ENCODE measurements around the gene PPP6R1. TPM values are rescaled to one million over a fixed set of nuclear protein-coding genes. Genes with fewer than 3 reads are reported as not detected.

PPP6R1 gene
- total and polyA plus RNA-seq, 12 donors: 28.9 to 116 (median 74.9) TPM

DNA sequence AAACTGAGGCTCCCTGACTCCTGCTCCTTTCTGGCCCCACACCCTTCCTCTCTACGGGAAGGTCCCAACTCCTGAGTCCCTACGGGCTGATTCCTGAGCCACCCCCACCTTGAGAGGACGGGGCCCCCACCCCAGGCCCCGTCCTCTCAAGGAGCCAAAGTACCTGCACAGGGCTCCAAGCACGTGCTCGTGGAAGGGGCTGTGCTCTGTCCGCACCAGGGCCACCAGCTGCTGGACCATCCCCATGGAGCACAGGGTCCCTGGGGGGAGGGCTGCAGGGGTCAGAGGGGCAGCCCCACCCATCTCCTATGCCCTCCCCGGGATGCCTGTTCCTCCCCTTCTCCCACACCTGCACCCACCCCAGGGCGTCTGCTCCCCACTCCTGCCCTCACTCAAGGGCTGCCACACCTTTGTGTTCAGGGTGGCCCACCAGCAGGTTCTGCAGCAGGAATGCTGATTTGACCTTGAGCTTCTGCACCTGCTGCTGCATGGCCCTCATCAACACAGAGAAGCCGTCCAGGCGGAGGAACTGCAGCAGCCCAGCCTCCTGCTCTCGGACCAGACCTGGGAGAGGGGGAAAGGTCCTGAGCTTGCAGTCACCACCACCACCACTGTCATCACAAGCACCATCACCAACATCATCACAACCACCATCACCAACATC lies 7.0 kb upstream of the PPP6R1 start:
- 95 to 97% (median 96%) methylated on average over 3 to 12 of the region's 12 CpGs for WGBS, 4 donors
- TF ChIP-seq POLR2A (IDR thresholded peaks at IDR 0.05): no peak
- TF ChIP-seq, protein P1, sequence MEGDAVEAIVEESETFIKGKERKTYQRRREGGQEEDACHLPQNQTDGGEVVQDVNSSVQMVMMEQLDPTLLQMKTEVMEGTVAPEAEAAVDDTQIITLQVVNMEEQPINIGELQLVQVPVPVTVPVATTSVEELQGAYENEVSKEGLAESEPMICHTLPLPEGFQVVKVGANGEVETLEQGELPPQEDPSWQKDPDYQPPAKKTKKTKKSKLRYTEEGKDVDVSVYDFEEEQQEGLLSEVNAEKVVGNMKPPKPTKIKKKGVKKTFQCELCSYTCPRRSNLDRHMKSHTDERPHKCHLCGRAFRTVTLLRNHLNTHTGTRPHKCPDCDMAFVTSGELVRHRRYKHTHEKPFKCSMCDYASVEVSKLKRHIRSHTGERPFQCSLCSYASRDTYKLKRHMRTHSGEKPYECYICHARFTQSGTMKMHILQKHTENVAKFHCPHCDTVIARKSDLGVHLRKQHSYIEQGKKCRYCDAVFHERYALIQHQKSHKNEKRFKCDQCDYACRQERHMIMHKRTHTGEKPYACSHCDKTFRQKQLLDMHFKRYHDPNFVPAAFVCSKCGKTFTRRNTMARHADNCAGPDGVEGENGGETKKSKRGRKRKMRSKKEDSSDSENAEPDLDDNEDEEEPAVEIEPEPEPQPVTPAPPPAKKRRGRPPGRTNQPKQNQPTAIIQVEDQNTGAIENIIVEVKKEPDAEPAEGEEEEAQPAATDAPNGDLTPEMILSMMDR (IDR thresholded peaks at IDR 0.05): no peak
- DNase-seq: no peak
- Histone ChIP-seq H3K27me3 (no peaks in the 10 kb centered on the region), H3K36me3 (replicated peaks in 1 of 2) (no peaks in the 10 kb centered on the region), H3K4me1 (replicated peaks in 1 of 2) (no peaks in the 10 kb centered on the region), H3K9me3 (replicated peaks in 1 of 3) (no peaks in the 10 kb centered on the region), H3K27ac (no peak overlapping the region), H3K4me3 (no peak overlapping the region)
- intact Hi-C loops (cut with DNase I): no loop called here

DNA sequence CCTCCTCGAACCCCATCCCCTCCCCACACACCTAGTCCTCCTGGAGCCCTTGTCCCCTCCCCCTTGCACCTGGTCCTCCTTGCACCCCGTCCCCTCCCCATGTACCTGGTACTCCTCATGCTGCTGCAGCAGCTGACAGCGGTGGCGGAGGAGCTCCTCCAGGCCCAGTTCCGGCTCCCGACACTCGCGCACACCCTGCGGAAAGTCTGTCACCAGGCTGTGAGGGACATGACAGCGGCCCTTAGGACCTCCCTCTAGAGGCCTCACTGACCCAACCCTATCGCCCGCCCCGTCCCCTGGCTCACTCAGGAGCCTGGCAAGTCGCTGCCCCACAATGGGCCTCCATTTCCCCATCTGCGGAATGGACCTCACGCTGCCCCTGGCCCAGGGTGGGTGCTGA lies 6.4 kb upstream of the PPP6R1 start:
- no peak overlapping the region for H3K27ac ChIP-seq
- intact Hi-C loops (cut with DNase I): no loop called here
- no peak overlapping the region for H3K4me3 ChIP-seq
- no peaks in the 10 kb centered on the region for H3K36me3 ChIP-seq (replicated peaks in 1 of 2)
- TF ChIP-seq, protein P1 (IDR thresholded peaks at IDR 0.05): no peak
- no peak for TF ChIP-seq POLR2A (IDR thresholded peaks at IDR 0.05)
- peaks cover 0 to 1% of the 10 kb centered on the region in 2 donors for H3K4me1 ChIP-seq (replicated peaks in 1 of 2)
- H3K27me3 ChIP-seq: no peaks in the 10 kb centered on the region
- 89 to 95% (median 92%) methylated on average over 9 to 16 of the region's 16 CpGs for WGBS, 4 donors
- no peaks in the 10 kb centered on the region for H3K9me3 ChIP-seq (replicated peaks in 1 of 3)
- DNase-seq: no peak

DNA sequence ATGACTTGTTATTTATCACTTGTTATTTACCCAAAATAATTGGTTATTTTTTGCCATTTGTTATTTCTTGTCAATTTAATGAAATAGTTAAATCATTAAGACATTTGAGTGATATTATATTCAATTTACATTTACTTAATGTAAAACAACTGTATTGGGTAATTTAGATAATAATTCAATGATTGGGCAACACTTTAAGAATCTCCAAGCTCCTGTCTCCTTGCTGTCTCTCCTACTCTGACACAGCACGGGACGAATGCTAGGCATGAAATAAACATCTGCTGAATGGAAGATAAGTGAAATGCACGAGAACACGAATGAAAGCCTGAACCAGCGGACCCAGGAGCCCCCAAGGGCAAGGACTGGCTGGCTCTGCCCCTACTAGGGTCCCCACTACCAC lies 5.7 kb upstream of the PPP6R1 start:
- Histone ChIP-seq H3K27me3 (no peaks in the 10 kb centered on the region), H3K4me1 (replicated peaks in 1 of 2) (peaks cover 5 to 8% of the 10 kb centered on the region in 2 donors), H3K27ac (no peak overlapping the region), H3K9me3 (replicated peaks in 1 of 3) (no peaks in the 10 kb centered on the region), H3K4me3 (no peak overlapping the region), H3K36me3 (replicated peaks in 1 of 2) (no peaks in the 10 kb centered on the region)
- intact Hi-C loops (cut with DNase I): no loop called here
- TF ChIP-seq, protein P1 (IDR thresholded peaks at IDR 0.05): no peak
- TF ChIP-seq POLR2A (IDR thresholded peaks at IDR 0.05): no peak
- DNase-seq: no peak
- 73 to 94% (median 89%) methylated on average over 4 to 5 of the region's 5 CpGs for WGBS, 4 donors

DNA sequence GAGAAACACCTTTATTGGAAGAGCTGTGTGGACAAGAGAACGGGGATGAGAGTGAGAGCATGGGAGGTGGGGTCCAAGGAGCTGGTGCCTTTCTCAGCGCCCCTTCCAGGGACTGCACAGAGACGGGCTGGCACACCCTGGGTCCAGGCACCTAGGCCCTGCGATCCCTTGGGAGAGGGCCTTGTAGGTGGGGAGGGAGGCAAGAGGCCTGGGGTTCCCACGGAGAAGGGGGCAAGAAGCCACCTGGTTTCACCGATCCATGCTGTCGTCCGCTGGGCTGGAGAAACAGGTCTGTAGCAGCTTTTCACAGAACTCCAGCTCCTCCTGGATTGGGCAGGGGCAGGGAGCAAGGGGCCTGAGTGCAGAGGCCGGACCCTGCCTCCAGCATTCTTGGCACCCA lies 3.5 kb upstream of the PPP6R1 start:
- DNase-seq: no peak
- Histone ChIP-seq H3K27me3 (no peaks in the 10 kb centered on the region), H3K4me3 (no peak overlapping the region), H3K36me3 (replicated peaks in 1 of 2) (no peaks in the 10 kb centered on the region), H3K9me3 (replicated peaks in 1 of 3) (no peaks in the 10 kb centered on the region), H3K27ac (no peak overlapping the region), H3K4me1 (replicated peaks in 1 of 2) (peaks cover 8 to 13% of the 10 kb centered on the region in 2 donors)
- no peak for TF ChIP-seq POLR2A (IDR thresholded peaks at IDR 0.05)
- TF ChIP-seq, protein P1 (IDR thresholded peaks at IDR 0.05): no peak
- intact Hi-C loops (cut with DNase I): no loop called here
- 95 to 97% (median 96%) methylated on average over 8 to 9 of the region's 9 CpGs for WGBS, 4 donors
